ENCODE measurements around the gene TMEM184B.

DNA sequence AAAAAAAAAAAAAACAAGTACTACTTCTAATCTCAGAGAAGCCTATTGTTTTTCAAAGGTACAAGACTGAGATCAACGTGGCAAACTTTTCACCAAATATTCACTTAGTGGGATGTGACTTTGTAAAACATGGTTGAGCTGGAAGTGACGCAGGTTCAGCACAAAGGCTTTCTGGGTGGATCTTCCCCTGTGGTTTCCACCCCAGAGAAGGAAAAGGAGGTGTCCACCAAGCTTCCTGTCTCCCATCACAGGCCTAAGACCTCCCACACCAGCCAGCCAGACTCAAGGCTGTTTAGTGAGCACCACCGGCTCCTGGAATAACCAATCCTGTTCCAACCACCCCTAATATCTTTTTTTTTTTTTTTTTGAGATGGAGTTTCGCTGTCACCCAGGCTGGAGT lies 5.7 kb downstream of the TMEM184B start:
- TF ChIP-seq POLR2A (IDR thresholded peaks at IDR 0.05) (no peak), CTCF (IDR thresholded peaks at IDR 0.05) (no peak), EP300 (IDR thresholded peaks at IDR 0.05) (peak in 1 of 2 donors; percentile 23)
